NCI-H1694 treated with DMSO at 0.1 percent for 48 hours (cell line): ENCODE data around the gene MAL.

Experiments used
- DNase-seq: peaks from one replicate; lab custom pipeline; 2025; lab: John Stamatoyannopoulos, UW

Gene MAL

DNA sequence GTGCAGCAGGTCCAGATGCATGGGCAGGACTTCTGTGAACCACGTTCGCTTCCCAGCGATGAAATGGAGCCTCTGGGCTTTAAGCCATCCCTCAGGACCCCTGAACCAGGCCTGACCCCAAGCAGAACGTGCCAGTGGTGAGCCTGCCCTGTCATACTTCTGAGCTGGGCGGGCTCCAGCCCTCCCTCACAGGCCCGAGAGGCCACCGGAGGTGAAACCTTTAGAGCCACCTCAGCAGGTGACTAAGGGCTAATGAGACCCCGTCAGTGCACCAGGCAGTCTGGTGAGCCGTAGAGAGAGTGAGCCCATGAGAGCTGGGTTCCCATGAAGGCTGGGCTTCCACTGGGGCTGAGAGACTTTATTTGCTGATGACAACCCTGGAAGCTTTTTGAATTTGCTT lies 8.9 kb upstream of the MAL start:
- DNase-seq = no peak

DNA sequence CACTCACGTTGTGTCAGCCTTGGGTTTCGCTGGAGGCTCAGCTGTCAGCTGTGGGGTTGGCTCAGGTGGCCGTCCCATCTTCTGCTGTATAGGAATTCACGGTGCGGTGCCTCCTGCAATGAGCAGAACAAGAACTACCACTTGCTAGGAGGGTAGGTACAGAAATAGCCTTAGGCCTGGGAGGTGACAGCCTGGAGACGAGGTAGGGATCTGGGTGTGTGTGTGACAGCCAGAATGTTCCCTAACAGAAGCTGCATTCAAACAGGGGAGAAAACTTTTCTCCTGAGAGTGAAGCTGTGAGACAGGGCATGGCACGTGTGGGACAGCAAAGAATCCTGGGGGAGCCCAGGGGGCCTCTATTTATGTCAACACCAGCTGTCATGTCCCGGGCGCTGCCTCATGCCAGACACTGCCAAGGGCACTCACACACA lies 8.4 kb upstream of the MAL start:
- DNase-seq = no peak

DNA sequence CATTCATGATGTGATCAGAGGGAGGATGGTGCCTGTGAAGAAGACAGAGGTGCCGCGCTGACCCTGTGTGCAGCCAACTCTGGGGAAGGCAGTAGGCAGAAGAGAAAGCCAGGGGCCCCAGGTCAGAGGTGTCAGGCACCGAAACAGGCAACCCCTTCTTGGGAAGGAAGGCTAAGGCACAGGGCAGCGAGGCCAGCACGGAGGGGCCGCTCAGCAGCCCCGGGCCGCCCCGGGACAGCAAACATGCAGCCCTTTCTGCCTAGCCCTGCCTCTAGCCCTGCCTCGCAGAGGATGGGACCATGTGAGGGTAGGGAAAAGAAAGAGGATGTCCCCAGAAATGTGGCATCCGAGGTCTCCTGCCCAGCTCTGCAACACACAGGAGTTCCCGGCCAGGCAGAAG lies 7.7 kb upstream of the MAL start:
- DNase-seq = no peak

DNA sequence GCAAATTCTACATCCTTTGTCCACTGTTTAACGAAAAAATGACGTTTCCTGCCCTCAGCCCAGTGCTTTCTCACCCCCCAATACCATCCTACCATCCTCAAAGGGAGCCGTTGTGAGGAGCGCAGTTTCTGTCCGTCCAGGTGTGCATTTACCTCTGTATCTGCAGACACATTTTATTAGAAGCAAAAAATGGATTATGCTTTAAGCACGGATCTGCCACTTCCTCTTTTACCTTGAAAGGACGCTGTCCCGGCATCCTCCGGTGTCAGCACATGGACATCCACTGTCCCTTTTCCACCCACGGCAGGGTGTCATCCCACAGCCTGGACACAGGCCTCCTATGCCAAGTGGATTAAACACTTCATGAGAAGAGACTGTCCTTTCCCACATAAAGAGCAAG lies 7.2 kb upstream of the MAL start:
- no peak for DNase-seq

DNA sequence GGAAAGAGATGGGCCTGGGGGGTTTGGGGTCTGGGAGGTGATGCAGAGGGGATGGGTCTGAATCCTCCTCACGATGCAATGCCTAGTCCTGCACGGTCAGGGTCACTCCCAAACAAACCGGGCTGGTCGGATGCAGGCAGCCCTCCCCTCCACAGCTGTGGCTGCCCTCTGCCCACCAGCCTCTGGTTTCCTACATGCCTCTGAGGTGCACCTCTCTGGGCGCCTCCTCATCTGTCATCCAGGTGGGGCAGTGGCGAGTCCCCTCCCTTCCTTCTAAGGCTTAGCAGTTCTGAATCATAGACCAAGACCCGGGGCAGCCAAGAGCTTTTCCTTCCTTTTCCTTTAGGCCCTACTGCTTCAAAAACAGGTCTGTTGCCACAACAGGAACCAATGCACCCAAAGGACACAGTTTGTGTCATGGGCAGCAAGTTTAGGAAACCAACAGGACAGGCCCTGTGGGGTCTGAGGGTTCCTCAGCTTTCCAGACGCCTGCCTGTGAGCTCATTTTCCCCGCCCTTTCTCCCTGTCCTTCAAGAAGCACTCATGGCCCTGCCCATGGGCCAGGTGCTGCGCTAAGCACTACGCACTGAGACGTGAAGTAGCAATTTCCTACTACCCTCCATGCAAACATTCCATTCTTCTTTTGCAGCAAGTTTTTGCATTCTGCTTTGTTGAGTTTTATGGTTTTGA lies 6.5 kb upstream of the MAL start:
- no peak for DNase-seq

DNA sequence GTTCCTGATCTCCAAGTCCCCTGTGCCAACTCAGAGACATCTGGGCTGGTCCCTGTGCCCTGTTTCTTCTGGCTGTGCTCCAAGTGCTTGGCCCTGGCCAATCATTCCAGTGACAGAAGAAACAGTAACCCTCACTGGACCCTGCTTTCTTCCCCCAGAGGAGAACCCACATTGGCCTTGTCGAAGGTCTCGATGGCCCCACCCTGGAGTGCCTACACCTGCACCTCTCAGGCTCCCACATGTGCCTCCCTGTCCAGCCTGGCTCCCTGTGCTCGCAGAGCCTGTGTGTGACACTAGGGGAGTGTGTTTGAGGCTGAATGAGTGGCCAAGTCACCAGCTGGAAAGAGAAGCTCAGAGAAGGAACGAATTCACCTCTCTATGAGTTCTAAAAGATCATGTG lies 5.9 kb upstream of the MAL start:
- DNase-seq = no peak

DNA sequence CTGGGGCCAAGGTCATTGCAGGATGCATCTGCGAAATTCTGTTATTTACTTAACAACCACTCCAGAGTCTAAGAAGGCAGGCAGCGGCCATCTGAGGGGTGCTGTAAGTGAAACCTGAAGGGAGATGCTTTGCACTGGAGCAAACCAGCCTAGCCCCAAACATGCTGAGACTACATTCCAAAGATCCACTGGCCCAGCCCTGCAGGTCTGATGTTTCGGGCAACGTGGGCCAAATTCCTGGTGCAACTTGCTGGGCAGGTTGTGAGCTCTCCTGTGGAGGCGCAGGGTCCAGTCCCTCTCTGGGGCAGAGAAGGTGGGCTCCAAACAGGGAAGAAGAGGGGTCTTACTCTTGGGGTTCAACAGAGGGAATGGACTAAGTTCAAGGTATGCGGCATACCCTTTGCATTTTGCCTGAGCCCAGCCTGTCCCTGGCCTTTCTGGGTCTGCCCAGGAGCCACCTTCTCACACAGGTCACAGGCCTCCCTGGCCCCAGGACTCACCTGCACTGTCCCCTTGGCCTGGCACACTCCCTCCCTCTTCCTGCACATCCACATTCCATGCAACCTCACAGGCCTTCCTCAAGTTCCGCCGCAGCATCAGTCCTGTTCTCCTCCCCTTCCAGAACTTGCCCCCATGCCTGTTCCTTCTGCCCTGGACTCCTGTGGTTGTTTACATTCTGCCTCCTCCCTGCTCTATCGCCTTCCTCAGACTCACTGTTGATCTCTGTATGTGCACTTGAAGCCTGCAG lies 5.1 kb upstream of the MAL start:
- DNase-seq = no peak

DNA sequence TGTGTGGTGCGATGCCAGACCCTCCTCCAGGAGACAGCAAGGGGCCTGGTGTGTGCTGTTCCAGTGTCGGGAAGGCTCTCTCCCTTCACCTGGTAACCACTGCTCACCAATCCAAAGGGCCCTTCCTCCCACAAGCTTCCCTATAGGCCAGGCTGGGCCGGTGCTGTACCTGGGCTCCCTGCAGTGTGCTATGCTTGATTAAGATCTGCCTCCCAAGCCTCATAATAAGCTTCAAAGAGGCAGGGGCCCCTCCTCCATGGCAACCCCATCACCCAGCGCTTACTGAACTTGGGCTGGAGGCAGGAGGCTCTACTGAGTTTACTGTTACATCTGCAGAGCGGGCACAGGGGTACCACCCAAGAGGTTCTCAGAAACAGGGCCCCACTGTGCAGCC lies 4.5 kb upstream of the MAL start:
- no peak for DNase-seq

DNA sequence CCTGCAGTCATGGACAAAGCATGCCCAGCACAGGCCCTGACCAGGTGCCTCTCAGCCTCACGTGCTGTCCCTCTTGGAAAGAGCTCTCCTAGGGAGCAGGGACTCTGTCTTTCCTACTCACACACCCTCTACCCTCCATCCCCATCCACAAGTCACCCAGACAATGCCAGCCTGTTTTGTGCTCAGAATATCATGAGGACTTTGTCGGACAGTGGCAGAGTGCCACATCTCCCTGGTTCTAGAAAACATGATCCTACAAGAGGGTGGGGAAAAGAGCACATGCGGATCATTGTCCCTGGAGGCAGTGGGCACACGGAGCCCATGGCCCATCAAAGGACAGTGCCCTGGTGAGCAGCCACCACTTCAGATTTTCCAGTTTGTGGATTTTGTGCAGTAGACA lies 3.7 kb upstream of the MAL start:
- DNase-seq = no peak

DNA sequence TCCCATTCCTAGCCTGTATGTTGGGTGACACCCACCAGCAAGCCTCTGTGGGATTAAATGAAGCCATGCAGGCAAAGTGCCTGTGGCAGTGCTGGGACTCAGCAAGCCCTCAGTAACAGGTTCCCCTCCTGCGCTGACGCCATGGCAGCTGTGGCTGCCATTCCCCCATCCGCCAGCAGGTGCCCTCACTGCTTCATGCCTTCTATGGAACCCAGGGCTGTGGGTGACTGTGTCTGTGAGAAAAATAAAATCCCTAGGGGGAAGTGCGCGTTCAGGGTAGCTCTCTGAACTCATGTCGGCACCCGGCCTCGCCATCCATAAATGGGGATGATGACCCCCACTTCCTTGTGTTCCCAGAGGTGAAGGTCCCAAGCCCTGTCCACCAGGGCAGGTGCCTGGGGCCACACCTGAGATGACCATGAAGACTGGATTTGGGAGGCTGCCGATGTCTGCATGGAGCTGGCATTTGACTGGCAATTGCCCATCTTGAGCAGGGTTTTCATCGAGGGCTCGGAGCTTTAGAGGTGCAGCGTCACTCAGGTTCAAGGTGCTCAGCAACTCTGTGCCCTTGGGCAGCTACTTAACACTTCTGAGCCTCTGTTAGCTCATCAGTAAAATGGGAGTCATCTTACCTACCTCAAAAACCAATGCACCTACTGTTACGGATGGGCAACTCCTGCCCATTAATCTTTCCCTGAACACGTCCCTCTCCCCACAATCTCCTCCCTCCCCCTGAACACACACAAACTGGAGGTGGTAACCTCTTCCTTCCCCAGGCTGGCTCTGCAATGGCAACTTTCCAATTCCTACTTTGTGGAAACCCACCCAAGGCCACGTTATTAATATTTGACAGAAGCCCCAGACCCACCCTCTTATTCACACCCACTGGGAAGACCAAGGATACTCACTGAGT lies 2.9 kb upstream of the MAL start:
- DNase-seq = peak; percentile 44

DNA sequence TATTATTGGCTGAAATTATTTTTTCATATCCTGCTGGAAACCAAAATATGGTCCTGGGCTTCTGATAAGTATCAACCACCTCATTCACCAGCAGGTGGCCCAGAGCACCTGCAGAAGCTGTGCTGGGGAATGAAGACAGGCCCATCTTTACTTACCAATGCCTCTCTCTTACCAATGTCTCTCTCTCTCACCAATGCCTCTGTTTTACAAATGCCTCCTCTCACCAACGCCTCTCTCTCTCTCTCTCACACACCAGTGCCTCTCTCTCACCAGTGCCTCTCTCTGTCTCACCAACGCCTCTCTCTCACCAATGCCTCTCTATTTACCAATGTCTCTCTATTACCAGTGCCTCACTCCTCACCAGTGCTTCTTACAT lies 2.3 kb upstream of the MAL start:
- DNase-seq = peak; percentile 1

DNA sequence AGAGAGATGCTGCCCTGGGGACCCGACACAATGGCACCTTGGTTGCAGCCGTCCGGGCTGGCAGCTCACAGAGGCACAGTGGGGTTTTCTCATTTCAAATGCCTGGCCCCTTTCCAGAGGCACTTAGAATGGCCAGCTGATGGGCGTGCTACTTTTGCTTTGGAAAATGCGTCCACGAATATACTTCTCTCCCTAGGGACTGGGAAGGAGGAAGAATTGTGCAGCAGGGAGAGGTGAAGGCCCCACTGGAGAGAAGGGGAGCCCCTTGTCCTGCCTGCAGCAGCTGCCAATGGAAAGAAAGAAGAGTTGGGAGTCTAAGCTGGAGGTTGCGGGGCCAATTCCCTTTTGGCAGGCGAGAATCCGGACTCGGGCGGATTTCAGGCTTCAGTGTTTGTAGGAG lies 1.1 kb upstream of the MAL start:
- DNase-seq = no peak

DNA sequence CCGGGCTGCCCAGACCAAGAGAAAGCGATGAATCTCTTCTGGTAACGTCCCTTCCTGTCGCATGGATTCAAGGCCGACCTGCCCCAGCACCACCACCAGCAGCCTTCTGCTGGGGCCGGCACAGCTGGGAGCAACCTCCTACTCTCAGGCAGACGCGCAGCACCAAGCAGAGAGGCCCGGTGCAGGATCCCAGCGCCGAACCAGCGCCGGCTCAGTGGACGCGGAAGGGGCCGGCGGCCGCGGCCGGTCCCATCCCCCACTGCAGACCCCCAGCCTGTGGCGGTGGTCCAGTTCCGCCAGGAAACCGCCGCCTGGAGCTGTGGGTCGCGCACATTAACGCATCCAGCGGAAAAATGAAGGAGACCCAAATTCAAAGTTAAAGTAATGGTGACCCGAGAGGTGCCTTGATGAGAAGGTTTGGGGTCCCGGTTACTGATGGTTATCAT lies 525 bp upstream of the MAL start:
- DNase-seq = no peak

DNA sequence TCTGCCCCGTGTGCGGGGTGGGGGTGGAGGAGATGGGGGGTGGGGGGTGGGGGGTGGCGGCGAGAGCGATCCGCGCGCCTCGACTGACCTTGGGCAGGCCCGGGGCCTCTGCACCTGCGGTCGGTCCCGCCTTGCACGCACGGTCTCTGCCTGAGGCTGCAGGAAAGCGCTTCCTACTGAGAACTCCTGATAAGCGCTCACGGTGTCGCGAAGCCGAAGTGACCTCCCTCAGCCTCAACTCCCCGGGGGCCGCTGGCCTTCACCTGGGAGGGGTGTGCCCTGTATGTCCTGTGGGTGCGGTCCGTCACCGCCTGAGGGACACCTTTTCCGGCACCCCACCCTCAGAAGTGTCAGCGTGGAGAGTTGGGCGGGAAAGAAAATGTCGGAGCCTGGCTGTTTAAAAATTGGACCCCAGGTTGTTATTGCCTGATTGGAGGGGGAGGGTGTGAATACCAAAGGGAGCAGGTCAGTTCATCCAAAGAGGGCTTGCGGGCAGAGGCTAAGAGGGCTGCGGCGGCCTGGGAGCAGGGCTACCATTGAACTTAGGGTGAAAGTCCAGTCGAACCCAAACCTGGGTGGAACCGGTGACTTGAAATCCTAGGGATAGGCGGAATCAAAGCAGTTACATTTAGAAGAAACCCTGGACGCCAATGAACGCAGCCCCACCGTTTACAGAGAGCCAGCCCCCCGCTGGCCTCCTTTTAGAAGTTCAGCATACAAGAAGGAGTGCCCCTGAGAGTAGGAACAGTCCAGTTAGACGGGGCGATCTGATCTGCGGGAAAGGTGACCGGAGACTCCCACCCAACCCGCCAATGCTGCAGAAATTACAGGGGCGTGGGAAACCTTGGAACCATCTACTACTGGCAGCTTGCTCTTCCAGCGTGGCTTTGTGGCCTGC lies 1.2 kb downstream of the MAL start:
- DNase-seq = no peak

DNA sequence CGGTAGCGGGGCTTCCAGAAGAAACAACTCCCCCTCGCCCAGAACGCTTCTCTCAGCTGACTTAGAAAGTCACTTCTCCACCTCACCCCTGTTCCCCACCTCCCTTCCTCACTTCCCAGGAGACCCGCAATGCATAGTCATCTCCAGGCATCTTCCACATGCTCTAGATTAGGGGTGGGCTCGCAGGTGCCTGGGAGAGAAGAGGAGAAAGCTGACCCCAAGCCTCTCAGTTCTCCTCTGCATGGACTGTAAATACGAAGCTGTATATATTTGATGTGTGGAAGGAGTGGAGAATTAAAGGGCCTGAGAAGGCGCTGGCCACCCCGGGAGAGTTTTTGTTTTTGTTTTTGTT lies 1.8 kb downstream of the MAL start:
- no peak for DNase-seq

DNA sequence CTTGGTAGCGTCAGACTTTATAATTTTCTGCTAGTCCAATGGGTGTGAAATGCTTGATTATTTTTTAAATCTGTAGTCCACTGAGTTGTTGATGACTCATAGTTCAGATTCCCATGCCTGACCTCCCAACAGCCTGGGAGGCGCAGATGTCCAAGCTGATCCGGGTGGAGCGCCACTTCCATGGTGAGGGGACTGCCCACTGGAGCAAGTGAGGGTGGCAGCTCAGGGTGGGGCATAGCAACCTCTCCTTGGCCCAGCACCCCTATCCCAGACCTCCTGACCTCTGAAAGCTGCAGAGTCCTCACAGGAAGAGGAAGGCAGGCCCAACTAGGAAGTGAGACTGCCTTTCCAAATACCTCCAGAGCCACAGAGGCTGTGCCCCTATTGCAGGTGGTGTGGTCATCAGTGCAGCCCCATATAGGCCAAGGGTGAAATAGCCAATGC lies 4.4 kb downstream of the MAL start:
- no peak for DNase-seq

DNA sequence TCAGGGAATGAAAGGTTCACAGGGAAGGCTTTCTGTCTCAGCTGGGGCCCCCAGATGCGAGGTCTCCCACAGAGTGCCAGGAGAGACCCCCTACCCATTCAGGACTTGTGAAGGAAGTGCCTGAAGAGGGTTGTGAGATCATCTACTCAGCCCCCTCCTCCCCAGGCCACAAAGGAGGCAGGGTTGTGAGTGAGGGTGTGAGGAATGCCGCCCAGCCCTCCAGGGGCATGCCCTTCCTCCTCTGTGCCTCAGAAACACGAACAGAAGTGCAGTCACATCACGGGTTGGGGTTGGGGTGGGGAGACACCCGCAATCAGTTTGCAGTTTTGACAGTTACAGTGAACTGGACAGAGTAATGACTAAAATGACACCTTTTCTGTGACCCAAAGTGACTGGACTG lies 5.0 kb downstream of the MAL start:
- DNase-seq = no peak

DNA sequence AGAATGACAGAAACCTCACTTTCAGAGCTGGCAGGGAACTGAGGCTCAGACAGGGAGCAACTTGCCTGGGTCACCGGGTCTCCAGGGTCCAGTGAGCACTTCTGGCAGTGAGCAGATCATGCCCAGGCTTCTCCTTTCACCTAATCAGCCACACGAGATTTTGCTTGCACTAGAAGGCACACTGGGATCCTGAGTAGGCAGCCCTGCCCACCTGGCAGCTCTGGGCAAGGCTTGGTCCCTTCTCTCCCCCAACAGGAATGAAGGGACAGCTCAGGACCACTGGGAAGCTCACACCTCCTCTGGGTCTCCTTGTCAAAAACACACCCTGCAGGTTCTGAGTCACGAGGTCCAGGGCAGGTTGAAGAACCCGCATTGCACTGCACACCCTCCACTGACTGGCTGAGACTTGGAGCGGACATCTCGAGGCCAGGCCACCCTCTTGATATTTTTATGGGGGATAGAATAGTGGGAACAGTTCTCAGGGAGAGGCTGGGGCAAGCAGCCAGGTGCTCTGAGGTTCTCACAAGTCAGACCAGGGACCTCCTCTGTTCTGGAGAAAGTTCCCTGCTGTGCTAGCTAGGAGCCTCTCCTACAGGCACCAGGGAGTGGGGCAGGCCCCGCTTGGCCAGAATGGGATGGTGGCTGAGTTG lies 5.7 kb downstream of the MAL start:
- no peak for DNase-seq

DNA sequence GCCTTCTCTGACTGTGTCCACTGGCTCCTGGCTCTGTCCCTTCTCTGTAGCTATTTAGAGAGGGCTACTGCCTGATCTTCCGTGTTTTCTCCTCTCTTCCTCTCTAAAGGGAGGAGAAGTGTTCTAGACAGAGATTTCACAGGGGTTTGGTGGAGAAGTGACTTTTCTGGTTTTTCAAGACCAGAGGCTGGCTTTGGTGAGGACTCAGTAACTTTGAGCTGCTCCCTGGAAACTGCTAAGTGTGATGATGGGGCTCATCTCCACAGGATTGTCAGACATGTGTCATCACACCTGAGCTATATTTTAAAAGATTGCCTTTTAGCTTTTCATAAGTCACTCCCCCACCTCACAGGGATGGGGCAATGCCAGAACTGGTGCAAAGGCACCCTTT lies 6.2 kb downstream of the MAL start:
- DNase-seq = no peak

DNA sequence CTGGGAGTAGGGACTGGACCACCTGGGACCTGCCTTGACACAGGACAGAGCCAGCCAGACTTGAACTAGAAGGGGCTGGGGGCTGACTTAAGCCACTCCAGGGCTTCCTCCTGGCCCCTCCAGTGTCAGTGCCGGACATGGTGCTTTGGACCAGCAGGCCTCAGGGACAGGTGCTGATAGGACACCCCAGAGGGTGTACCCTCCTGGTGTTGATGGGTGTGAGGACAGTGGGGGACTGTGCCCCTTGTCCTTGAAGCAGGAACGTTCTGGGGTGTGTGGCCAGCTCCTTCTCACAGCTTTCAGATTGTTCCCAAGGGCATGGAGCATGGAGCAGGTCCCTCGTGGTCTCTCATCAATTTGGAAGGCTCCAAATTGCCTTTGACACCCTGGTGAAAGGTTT lies 6.8 kb downstream of the MAL start:
- DNase-seq = no peak

DNA sequence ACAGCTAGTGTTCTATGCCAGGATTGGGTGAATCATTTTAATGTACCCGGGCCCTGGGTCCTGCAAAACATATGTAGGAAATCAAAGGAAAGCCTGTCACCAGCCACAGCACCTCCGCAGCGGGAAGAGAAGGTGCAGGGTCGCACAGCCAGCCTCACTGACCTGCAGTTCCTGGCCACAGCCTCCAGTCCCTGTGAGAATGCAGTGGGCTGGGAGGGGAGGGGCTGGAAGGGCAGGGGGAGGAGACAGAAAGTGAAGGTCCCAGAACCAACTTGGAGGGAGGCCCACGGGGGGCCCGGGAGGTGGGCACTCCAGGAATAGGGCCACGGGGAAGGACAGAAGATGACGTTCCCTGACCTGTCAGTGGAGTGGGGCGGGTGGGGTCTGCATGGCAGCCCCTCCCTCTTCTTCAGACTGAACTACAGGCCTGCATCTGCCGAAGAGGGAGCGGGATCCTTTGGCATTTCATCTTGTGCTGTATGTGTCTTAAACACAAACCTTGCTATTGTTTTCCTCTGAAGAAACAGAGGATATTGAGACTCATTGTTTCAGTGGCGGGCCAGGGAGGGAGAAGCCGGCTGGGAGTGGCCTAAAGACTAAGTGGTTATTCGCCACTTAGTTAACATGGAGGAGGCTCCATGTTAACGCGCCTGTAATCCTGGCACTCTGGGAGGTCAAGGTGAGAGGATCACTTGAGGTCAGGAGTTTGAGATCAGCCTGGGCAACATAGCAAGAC lies 7.5 kb downstream of the MAL start:
- no peak for DNase-seq
